B cell (primary cell): ENCODE results near the gene DDA1.

Source experiments
- CTCF ChIP-seq: fragments of 200-600 bp; IDR thresholded peaks from one replicate; pipeline ENCODE4 v1.8.0; 2022; ENCODE audit warnings: antibody characterized with exemption, mild to moderate bottlenecking
- EZH2 ChIP-seq: IDR thresholded peaks from 2 replicates; pipeline ENCODE4 v1.6.1; 2012; ENCODE audit warnings: borderline replicate concordance, low read depth, mild to moderate bottlenecking, moderate library complexity, low read length; ENCODE audit not compliant: insufficient read depth, poor library complexity, severe bottlenecking

DNA sequence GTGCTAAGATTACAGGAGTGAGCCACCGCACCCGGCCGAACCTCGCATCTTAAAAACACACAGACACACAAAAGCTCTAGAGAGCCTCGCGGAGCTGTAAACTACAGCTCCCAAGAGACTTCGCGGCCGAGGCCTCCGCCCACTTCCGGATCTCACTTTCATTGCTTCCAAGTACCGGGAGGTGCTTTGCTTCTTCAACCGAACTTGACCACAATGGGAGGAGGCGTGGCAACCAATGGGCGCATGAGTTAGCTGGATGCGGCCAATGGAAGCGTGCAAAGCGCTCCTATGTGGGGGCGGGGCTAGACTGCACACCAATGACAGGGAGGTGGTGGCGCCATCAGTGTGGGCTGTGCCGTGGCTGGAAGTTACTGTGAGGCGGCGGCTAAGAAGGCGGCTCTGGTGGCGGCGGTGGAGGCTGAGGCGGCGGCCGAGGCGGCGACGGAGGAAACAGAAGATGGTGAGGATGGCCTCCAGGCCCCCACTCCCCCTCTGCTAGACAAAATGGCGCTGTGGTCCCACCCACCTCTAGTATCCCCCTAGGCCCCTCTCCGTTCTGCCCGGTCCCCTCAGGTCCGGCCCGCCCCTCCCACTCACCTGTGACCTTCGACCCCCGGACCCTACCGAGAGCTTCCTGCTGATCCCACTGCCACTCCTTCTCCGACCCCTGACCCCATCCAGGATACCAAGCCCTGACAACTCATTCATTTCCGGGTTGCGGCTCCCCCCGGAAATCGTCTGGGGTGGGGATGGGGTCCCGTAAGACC lies at the start of gene DDA1:
- TF ChIP-seq CTCF (no peak), EZH2 (no peak)
